A549 (cell line): ENCODE data around the gene ADCY3. TPM values are rescaled to one million over a fixed set of nuclear protein-coding genes. Genes with fewer than 3 reads are reported as not detected.

Experiments
- ATAC-seq, 2 experiments: fragments of 200-7000 bp in 1 of 2; fragments of >200 bp in 1 of 2; cut with Nextera tagmentation in 1 of 2; cut with Tn5 transposase in 1 of 2; 3 replicates each; pipeline versions ENCODE4 v1.8.0 to v1.9.1; 2018 to 2020; ENCODE audit warnings: mild to moderate bottlenecking in 1 of 2, moderate library complexity in 1 of 2
- CTCF ChIA-PET: fragments of 300-600 bp; sonication (Branson Sonifier 250); formaldehyde crosslinking; extraction: SDS; loops from one replicate; lab custom pipeline; 2021; ENCODE audit warnings: antibody characterized with exemption, inconsistent platforms; lab: Yijun Ruan, JAX
- POLR2A ChIA-PET: fragments of 350-600 bp; formaldehyde crosslinking; extraction: SDS; loops from one replicate; lab custom pipeline; 2021; ENCODE audit warnings: antibody characterized with exemption, inconsistent platforms; lab: Yijun Ruan, JAX
- DNase-seq, 2 experiments: peaks; one replicate each; pipeline versions ENCODE4 v3.0.0 to v3.0.0-alpha.2; 2011 to 2016; ENCODE audit warnings: low read depth in 1 of 2, low spot score in 1 of 2
- FAIRE-seq: peaks from 2 replicates; lab custom pipeline; 2011; peaks lifted over from hg19 to GRCh38; lab: Jason Lieb, UNC
- H3K27ac ChIP-seq, 2 experiments: fragments of >200 bp; sonication (Bioruptor Twin); formaldehyde crosslinking; 3 replicates each; pipeline ENCODE4 v1.5.1; 2016 to 2017
- H3K4me1 ChIP-seq: fragments of >200 bp; sonication (Bioruptor Twin); formaldehyde crosslinking; 3 replicates; pipeline ENCODE4 v1.6.1; 2016
- H3K4me2 ChIP-seq: fragments of >200 bp; sonication (Bioruptor Twin); formaldehyde crosslinking; 3 replicates; pipeline ENCODE4 v1.6.1; 2016
- H3K4me3 ChIP-seq: fragments of >200 bp; sonication (Bioruptor Twin); formaldehyde crosslinking; 3 replicates; pipeline ENCODE4 v1.5.1; 2016
- H3K9me3 ChIP-seq: fragments of >200 bp; sonication (Bioruptor Twin); formaldehyde crosslinking; 3 replicates; pipeline ENCODE4 v1.6.1; 2016
- BHLHE40 ChIP-seq: IDR thresholded peaks from 2 replicates; pipeline ENCODE4 v1.6.1; 2012; ENCODE audit warnings: low read depth, low read length, inconsistent platforms
- CBX2 ChIP-seq: fragments of 200-600 bp; sonication (generic); IDR thresholded peaks from 2 replicates; pipeline ENCODE4 v1.6.1; 2016; ENCODE audit warnings: low read depth, mild to moderate bottlenecking, borderline replicate concordance
- CBX8 ChIP-seq: fragments of 200-600 bp; sonication (generic); IDR thresholded peaks from 2 replicates; pipeline ENCODE4 v1.6.1; 2016
- CEBPB ChIP-seq, 2 experiments: fragments of >200 bp in 1 of 2; sonication (Bioruptor Twin) in 1 of 2; formaldehyde crosslinking in 1 of 2; IDR thresholded peaks; 2 replicates each; pipeline ENCODE4 v1.6.1; 2012 to 2016
- CHD2 ChIP-seq: fragments of 150-350 bp; IDR thresholded peaks from 2 replicates; pipeline ENCODE4 v1.6.1; 2014; ENCODE audit warnings: low read length; ENCODE audit not compliant: partially characterized antibody
- CHD4 ChIP-seq: fragments of 200-600 bp; sonication (generic); IDR thresholded peaks from 2 replicates; pipeline ENCODE4 v1.6.1; 2016; ENCODE audit warnings: antibody characterized with exemption, mild to moderate bottlenecking, borderline replicate concordance
- EP300 ChIP-seq, 2 experiments: fragments of >200 bp; sonication (Bioruptor Twin); formaldehyde crosslinking; IDR thresholded peaks; 2 replicates in 1 of 2; 3 replicates in 1 of 2; pipeline ENCODE4 v1.6.1; 2016 to 2017
- ESRRA ChIP-seq: fragments of 150-350 bp; IDR thresholded peaks from 2 replicates; pipeline ENCODE4 v1.6.1; 2014; ENCODE audit warnings: mild to moderate bottlenecking, low read length, borderline replicate concordance
- FOSB ChIP-seq: fragments of 250-450 bp; sonication (Bioruptor Pico); IDR thresholded peaks from 2 replicates; pipeline ENCODE4 v1.5.0; 2020; ENCODE audit warnings: mild to moderate bottlenecking, moderate library complexity
- FOXS1 ChIP-seq: fragments of 250-450 bp; sonication (Bioruptor Pico); IDR thresholded peaks from 2 replicates; pipeline ENCODE4 v1.5.0; 2020; ENCODE audit warnings: mild to moderate bottlenecking, moderate library complexity
- GATA3 ChIP-seq: IDR thresholded peaks from 2 replicates; pipeline ENCODE4 v1.6.1; 2012; ENCODE audit warnings: borderline replicate concordance
- HDAC2 ChIP-seq: fragments of 200-600 bp; sonication (generic); IDR thresholded peaks from 2 replicates; pipeline ENCODE4 v1.6.1; 2016
- HEYL ChIP-seq: fragments of 250-450 bp; sonication (Bioruptor Pico); IDR thresholded peaks from 2 replicates; pipeline ENCODE4 v1.8.0; 2021; ENCODE audit warnings: mild to moderate bottlenecking, moderate library complexity
- HOXB5 ChIP-seq: fragments of 250-450 bp; sonication (Bioruptor Pico); IDR thresholded peaks from 2 replicates; pipeline ENCODE4 v1.5.0; 2020; ENCODE audit warnings: mild to moderate bottlenecking, moderate library complexity
- JUNB ChIP-seq: fragments of >200 bp; sonication (Bioruptor Twin); formaldehyde crosslinking; IDR thresholded peaks from 2 replicates; pipeline ENCODE4 v1.6.1; 2016
- KDM1A ChIP-seq: fragments of 200-600 bp; sonication (generic); IDR thresholded peaks from 2 replicates; pipeline ENCODE4 v1.6.1; 2016; ENCODE audit warnings: low read depth, mild to moderate bottlenecking
- KDM5A ChIP-seq: fragments of 200-600 bp; sonication (generic); IDR thresholded peaks from 2 replicates; pipeline ENCODE4 v1.6.1; 2016; ENCODE audit warnings: antibody characterized with exemption, mild to moderate bottlenecking
- MAFK ChIP-seq: fragments of 450-650 bp; IDR thresholded peaks from 2 replicates; pipeline ENCODE4 v1.6.1; 2014; ENCODE audit not compliant: partially characterized antibody
- MYC ChIP-seq: IDR thresholded peaks from 2 replicates; pipeline ENCODE4 v1.6.1; 2012; ENCODE audit warnings: mild to moderate bottlenecking, inconsistent platforms, low read length, improper control_type of control experiment, borderline replicate concordance
- NFE2L2 ChIP-seq: fragments of 150-350 bp; conservative IDR thresholded peaks from 2 replicates; pipeline ENCODE4 v1.6.1; 2014; ENCODE audit warnings: low read length
- NPAS2 ChIP-seq: fragments of 250-450 bp; sonication (Bioruptor Pico); IDR thresholded peaks from 2 replicates; pipeline ENCODE4 v1.8.0; 2022; ENCODE audit warnings: mild to moderate bottlenecking, moderate library complexity, borderline replicate concordance
- NR3C1 ChIP-seq: fragments of >200 bp; sonication (Bioruptor Twin); formaldehyde crosslinking; IDR thresholded peaks from 3 replicates; pipeline ENCODE4 v1.6.1; 2017
- PBX3 ChIP-seq: IDR thresholded peaks from 2 replicates; pipeline ENCODE4 v1.6.1; 2012
- PHF8 ChIP-seq: fragments of 200-600 bp; sonication (generic); IDR thresholded peaks from 2 replicates; pipeline ENCODE4 v1.6.1; 2016; ENCODE audit warnings: low read depth, mild to moderate bottlenecking, antibody characterized with exemption, moderate library complexity, borderline replicate concordance
- RAD21 ChIP-seq, 2 experiments: fragments of >200 bp in 1 of 2; sonication (Bioruptor Twin) in 1 of 2; formaldehyde crosslinking in 1 of 2; IDR thresholded peaks in 1 of 2; conservative IDR thresholded peaks in 1 of 2; 2 replicates in 1 of 2; 3 replicates in 1 of 2; pipeline ENCODE4 v1.6.1; 2012 to 2018; ENCODE audit warnings: inconsistent platforms in 1 of 2
- RARB ChIP-seq: fragments of 250-450 bp; sonication (Bioruptor Pico); IDR thresholded peaks from 2 replicates; pipeline ENCODE4 v1.8.0; 2021; ENCODE audit warnings: mild to moderate bottlenecking, moderate library complexity
- RCOR1 ChIP-seq: fragments of 150-350 bp; IDR thresholded peaks from 2 replicates; pipeline ENCODE4 v1.6.1; 2014; ENCODE audit warnings: antibody characterized with exemption, low read length, low read depth
- SMC3 ChIP-seq: fragments of >200 bp; sonication (Bioruptor Twin); formaldehyde crosslinking; IDR thresholded peaks from 3 replicates; pipeline ENCODE4 v1.6.1; 2018; ENCODE audit warnings: inconsistent platforms
- SREBF2 ChIP-seq: fragments of 450-650 bp; IDR thresholded peaks from 2 replicates; pipeline ENCODE4 v1.6.1; 2014; ENCODE audit warnings: mild to moderate bottlenecking, moderate library complexity
- TFCP2L1 ChIP-seq: fragments of 250-450 bp; sonication (Bioruptor Pico); IDR thresholded peaks from 2 replicates; pipeline ENCODE4 v1.5.0; 2021; ENCODE audit warnings: mild to moderate bottlenecking
- USF2 ChIP-seq: fragments of 450-650 bp; IDR thresholded peaks from 2 replicates; pipeline ENCODE4 v1.6.1; 2014; ENCODE audit warnings: antibody characterized with exemption
- ZC3H11A ChIP-seq: fragments of 450-650 bp; IDR thresholded peaks from 2 replicates; pipeline ENCODE4 v1.6.1; 2014; ENCODE audit warnings: antibody characterized with exemption, mild to moderate bottlenecking
- ZFP36 ChIP-seq: fragments of 450-650 bp; IDR thresholded peaks from 2 replicates; pipeline ENCODE4 v1.6.1; 2014; ENCODE audit warnings: borderline replicate concordance; ENCODE audit not compliant: partially characterized antibody
- ZNF302 ChIP-seq: fragments of 250-450 bp; sonication (Bioruptor Pico); IDR thresholded peaks from 2 replicates; pipeline ENCODE4 v1.9.0; 2021; ENCODE audit warnings: inconsistent platforms, mild to moderate bottlenecking, moderate library complexity
- ZSCAN20 ChIP-seq: fragments of 250-450 bp; sonication (Bioruptor Pico); IDR thresholded peaks from 2 replicates; pipeline ENCODE4 v1.8.0; 2022; ENCODE audit warnings: mild to moderate bottlenecking, moderate library complexity
- WGBS: methylation state at CpG from one replicate; pipeline ENCODE4 v1.1.6; 2017; ENCODE audit errors: missing lambda C conversion rate; 5-methylcytosine and 5-hydroxymethylcytosine counted together
- polyA plus RNA-seq, 4 experiments: library from polyadenylated mRNA; depleted of rRNA in 3 of 4; stranded (reverse); fragments of >200 nt; fragmentation: RNase III in 1 of 4; extraction: RNeasy Plus Mini Kit Qiagen cat#74134 plus additional on column Dnase treatment in 1 of 4; gene quantifications; 2 replicates in 3 of 4; 3 replicates in 1 of 4; pipeline ENCODE4 v1.2.3, GENCODE V29; 2011 to 2017
- TF ChIP-seq, protein P1 (sequence below): fragments of >200 bp; sonication (Bioruptor Twin); formaldehyde crosslinking; IDR thresholded peaks from 2 replicates; pipeline ENCODE4 v1.6.1; 2016
- TF ChIP-seq, protein P2 (sequence below): IDR thresholded peaks from 2 replicates; pipeline ENCODE4 v1.6.1; 2012
- TF ChIP-seq, protein P3 (sequence below): fragments of 250-450 bp; sonication (Bioruptor Pico); IDR thresholded peaks from 2 replicates; pipeline ENCODE4 v1.5.0; 2021; ENCODE audit warnings: mild to moderate bottlenecking, moderate library complexity, borderline replicate concordance
- TF ChIP-seq, protein P4 (sequence below): IDR thresholded peaks from 2 replicates; pipeline ENCODE4 v1.6.1; 2012; ENCODE audit warnings: low read depth, borderline replicate concordance

Gene ADCY3
- polyA plus RNA-seq, 2 of the 4 experiments (the other 2 are of a cell fraction): 37.4 to 65.4 TPM

DNA sequence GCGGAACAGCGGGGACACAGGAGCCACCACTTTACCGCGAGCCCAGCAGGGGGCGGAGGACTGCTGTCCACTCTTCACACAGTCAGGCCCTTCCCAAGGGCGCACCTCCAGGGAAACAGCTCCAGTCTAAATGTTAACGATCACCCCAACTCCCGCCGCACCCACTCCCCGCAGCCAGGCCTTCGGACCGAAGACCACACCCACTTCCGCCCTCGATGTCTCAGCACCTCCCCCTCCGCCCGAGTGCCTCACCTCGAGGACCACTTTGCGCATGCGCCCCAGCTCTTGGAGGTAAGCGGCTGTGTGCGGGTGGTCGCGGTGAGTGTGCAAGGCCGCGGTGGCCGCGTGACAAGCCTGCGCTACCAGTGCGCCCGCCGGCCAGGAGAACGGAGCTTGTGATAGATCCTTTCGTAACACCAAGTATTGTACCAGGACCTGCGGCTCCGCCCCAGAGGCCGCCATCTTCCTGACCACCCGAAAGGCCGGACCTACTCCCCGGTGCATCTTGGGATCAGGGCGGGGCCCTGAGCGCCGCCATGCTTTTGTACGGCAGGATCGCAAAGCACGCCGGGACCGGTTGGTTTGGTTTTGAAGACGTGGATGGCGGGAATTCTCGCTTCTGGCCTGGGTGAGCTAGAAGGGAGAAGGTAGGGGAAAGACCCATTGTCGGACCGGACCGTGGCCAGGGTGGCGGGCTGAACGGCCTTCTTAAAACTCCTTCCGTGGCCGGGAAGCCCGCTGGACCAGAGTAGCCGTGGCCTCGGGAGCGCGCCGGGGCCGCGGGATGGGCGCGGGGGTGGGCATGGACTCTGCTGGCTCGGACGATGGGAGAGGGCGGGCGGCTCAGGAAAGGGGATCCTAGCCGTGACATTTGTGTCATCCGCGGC lies 126.9 kb downstream of the ADCY3 start, which contains the start of the genes CENPO and PTRHD1 (continued):
- TF ChIP-seq RARB (CRISPR knock-in tag): no peak
- TF ChIP-seq ESRRA: no peak
- no peak for TF ChIP-seq PBX3
- no peak for TF ChIP-seq EP300 (IDR thresholded peaks at IDR 0.05)
- peak; percentile 53; the same call in 1 of the 2 replicates for TF ChIP-seq MYC
- TF ChIP-seq HEYL (CRISPR knock-in tag): no peak
- TF ChIP-seq KDM5A: peak; percentile 78
- no peak for TF ChIP-seq HOXB5 (CRISPR knock-in tag)
- no peak for TF ChIP-seq FOXS1 (CRISPR knock-in tag)
- no peak for TF ChIP-seq CBX8
- no peak for TF ChIP-seq ZSCAN20 (CRISPR knock-in tag)
- no peak for TF ChIP-seq ZFP36
- TF ChIP-seq NPAS2 (CRISPR knock-in tag): no peak
- no peak; the same call in 1 of the 2 replicates for TF ChIP-seq TFCP2L1 (CRISPR knock-in tag)
- TF ChIP-seq, protein P1, sequence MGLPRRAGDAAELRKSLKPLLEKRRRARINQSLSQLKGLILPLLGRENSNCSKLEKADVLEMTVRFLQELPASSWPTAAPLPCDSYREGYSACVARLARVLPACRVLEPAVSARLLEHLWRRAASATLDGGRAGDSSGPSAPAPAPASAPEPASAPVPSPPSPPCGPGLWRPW: no peak
- no peak for TF ChIP-seq USF2
- no peak for TF ChIP-seq ZC3H11A
- no peak for TF ChIP-seq KDM1A
- no peak for TF ChIP-seq GATA3
- peak; percentile 77 for TF ChIP-seq SMC3
- TF ChIP-seq NR3C1: no peak
- no peak for TF ChIP-seq CHD2
- no peak for TF ChIP-seq CBX2
- no peak for TF ChIP-seq MAFK
- TF ChIP-seq, protein P2, sequence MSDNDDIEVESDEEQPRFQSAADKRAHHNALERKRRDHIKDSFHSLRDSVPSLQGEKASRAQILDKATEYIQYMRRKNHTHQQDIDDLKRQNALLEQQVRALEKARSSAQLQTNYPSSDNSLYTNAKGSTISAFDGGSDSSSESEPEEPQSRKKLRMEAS: peak; percentile 72
- no peak for TF ChIP-seq BHLHE40
- no peak for TF ChIP-seq SREBF2
- TF ChIP-seq RCOR1: no peak
- no peak for TF ChIP-seq NFE2L2
- TF ChIP-seq PHF8: peak; percentile 90

- no peak for DNase-seq
- POLR2A ChIA-PET: interaction anchor here (0.6 to 2.2 kb wide), 21 partner anchors 9 to 376 kb away, joined by 3 to 17 read pairs (median 4); partner anchors contain the start of genes NCOA1 and POMC
- peaks cover 25% of the 10 kb centered on the region for H3K4me1 ChIP-seq
- peak overlapping the region; percentile 73 for H3K4me3 ChIP-seq
- no peak for ATAC-seq
- 0% methylated on average over 6 of the region's 6 CpGs for WGBS
- H3K9me3 ChIP-seq: no peaks in the 10 kb centered on the region
- peak overlapping the region; percentile 93 to 99 for H3K27ac ChIP-seq
- CTCF ChIA-PET: interaction anchor here (0.6 to 5.4 kb wide), 22 partner anchors 9 to 561 kb away, joined by 3 to 61 read pairs (median 4); no protein-coding TSS in a partner anchor
- TF ChIP-seq HEYL (CRISPR knock-in tag) (no peak), CHD4 (no peak), ZNF302 (no peak), CEBPB (IDR thresholded peaks at IDR 0.05) (no peak), JUNB (no peak), ZFP36 (no peak), KDM5A (no peak), FOSB (no peak), HDAC2 (no peak), RAD21 (conservative IDR thresholded peaks at IDR 0.05 in 1 of 2, IDR thresholded peaks at IDR 0.05 in 1 of 2) (no peak)
- TF ChIP-seq, protein P3, sequence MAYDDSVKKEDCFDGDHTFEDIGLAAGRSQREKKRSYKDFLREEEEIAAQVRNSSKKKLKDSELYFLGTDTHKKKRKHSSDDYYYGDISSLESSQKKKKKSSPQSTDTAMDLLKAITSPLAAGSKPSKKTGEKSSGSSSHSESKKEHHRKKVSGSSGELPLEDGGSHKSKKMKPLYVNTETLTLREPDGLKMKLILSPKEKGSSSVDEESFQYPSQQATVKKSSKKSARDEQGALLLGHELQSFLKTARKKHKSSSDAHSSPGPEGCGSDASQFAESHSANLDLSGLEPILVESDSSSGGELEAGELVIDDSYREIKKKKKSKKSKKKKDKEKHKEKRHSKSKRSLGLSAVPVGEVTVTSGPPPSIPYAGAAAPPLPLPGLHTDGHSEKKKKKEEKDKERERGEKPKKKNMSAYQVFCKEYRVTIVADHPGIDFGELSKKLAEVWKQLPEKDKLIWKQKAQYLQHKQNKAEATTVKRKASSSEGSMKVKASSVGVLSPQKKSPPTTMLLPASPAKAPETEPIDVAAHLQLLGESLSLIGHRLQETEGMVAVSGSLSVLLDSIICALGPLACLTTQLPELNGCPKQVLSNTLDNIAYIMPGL: no peak
- TF ChIP-seq, protein P4, sequence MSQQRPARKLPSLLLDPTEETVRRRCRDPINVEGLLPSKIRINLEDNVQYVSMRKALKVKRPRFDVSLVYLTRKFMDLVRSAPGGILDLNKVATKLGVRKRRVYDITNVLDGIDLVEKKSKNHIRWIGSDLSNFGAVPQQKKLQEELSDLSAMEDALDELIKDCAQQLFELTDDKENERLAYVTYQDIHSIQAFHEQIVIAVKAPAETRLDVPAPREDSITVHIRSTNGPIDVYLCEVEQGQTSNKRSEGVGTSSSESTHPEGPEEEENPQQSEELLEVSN: no peak
- no peak for FAIRE-seq
- peak overlapping the region; percentile 79 for H3K4me2 ChIP-seq
These were observed 127.5 kb downstream of the ADCY3 start for GRCh38 chr2:24792542-24792873.
